CD4-positive, alpha-beta T cell treated with Interleukin-12 subunit alpha and Interleukin-12 subunit beta, for 1 hour (primary cell): ENCODE data around the gene CDC42EP1.
"Not testable (repeated sequence)": the region's sequence is repeated elsewhere in the genome, so short reads cannot be mapped to it uniquely, and the experiment has no call there.

Experiments
- DNase-seq: peaks from one replicate; pipeline ENCODE4 v3.0.0-alpha.2; 2020

CDC42EP1 gene

DNA sequence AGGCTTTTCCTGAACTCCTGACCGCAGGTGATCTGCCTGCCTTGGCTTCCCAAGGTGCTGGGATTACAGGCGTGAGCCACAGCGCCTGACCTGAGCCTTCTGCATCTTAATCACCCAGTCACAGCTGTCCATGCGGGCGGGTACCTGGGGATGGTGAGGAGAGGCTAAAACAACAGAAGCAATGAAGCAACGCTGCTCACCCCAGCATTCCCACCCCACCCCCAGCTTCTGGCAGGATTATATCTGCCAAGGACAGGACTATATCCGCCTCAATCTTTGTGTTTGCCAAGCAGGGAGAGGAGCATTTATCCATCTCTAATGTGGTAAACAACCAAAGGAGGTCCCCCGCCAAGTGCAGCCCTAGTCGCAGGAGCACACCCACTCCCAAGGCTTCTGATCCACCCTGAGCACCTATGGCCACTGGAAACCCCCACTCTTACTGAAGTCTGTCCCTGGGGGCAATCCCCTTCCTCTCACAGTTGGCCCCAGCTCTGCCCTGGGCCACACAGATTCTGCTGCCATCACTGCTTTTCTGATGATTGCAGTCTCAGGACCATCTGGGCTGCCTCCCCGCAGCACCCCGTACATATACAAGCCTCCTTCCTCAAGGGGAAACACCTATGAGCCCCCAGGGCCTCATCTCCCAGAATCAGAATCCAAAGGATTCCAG, 28.4 kb downstream of the CDC42EP1 start:
- no peak for DNase-seq

- no peak for DNase-seq
These were observed 29.4 kb downstream of the CDC42EP1 start for GRCh38 chr22:37589636-37590035.

DNA sequence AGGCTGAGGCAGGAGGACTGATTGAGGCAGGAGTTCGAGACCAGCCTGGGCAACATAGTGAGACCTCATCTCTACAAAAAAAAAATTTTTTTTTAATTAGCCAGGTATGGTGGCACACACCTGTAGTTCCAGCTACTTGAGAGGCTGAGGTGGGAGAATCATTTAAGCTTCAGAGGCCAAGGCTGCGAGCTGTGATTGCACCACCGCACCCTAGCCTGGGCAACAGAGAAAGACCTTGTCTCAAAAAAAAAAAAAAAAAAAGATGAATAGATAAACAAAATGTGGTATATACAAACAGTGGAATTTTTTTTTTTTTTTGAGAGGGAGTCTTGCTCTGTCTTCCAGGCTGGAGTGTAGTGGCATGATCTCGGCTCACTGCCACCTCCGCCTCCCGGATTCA, 30.8 kb downstream of the CDC42EP1 start:
- DNase-seq = not testable (repeated sequence)

GRCh38 chr22:37591823-37592404, 31.6 kb downstream of the CDC42EP1 start:
- DNase-seq = no peak

GRCh38 chr22:37594237-37594636, 34.0 kb downstream of the CDC42EP1 start:
- no peak for DNase-seq

DNA sequence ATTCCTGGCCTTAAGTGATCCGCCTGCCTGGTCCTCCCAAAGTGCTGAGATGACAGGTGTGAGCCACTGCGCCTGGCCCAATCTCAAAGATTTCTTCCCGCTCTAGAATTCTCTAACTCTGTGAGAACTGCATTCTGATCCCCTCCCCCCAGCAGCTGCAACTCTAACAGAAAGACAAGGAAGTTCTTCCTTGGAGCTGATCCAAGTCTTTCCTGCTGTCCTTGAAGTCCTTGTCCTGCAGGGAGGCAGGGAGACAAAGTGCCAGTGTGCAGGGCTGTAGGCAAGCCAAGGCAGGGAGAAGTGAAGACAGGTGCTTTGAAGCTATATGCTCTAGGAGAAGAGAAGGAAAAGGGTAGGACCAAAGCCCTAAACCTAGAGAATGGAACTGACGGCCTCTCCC, 38.9 kb downstream of the CDC42EP1 start:
- no peak for DNase-seq

- no peak for DNase-seq
These were observed 40.9 kb downstream of the CDC42EP1 start for GRCh38 chr22:37601203-37601539.

DNA sequence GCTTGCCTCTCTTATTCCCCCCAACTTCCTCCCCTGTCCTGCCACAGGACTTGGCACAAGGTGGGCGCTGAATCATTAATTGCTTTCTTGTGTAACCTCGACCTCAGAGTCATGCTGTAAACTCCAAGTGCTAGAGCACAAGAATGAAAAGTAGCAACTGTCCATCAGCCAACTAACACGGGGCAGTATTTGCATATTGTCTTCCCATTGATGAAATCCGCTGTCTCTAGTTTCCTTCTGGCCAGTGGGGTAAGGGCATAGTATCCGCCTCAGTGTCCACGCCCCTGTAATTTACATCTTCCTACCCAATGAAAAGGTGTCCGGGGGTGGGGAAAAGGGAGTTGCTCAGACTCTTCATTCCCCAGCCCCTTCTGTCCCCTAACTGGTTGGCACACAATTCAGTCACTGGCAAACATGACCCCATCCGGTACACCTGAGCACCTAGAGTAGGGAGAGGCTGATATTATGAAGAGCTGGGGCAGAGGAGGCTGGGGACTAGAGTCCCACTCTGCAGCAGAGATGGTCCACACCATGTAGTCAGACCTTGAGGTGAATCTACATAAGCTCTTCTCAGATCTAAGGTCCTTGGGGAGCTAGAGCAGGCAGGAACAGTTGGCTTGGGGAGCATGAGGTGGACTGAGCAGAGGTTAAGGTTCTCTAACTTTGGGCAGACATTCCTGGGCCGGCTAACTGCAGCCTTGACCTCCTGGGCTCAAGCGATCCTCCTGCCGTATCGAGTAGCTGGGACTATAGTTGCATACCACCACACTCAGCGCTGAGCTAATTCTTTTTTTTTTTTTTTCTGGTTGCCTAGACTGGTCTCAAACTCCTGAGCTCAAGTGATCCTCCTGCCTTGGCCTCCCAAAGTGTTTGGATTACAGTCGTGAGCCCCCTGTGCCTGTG, 41.5 kb downstream of the CDC42EP1 start:
- no peak for DNase-seq

DNA sequence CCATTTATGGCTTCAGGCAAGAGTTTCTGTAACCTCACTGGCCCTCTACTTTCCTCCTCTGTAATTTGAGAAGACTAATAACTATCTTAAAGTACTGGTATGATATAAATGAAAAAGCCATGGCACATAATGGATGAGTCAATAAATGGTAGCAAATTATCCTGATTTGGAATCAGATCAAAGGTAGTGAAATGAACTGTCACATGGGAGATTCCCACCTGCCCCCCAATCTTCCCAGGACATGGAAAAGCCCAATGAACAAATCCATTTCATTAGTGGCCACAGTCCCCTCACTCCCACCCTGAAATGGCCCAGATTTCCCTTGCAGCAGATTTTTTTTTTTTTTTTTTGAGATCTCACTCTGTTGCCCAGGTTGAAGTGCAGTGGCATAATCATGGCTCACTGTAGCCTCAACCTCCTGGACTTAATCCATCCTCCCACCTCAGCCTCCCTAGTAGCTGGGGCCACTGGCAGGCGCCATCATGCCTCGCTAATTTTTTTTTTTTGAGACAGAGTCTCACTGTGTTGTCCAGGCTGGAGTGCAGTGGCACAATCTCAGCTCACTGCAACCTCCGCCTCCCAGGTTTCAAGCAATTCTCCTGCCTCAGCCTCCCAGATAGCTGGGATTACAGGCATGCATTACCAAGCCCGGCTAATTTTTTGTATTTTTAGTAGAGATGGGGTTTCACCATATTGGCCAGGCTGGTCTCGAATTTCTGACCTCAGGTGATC, 42.4 kb downstream of the CDC42EP1 start:
- not testable (repeated sequence) for DNase-seq

- DNase-seq = no peak
These were observed 43.8 kb downstream of the CDC42EP1 start for GRCh38 chr22:37604074-37604473.

DNA sequence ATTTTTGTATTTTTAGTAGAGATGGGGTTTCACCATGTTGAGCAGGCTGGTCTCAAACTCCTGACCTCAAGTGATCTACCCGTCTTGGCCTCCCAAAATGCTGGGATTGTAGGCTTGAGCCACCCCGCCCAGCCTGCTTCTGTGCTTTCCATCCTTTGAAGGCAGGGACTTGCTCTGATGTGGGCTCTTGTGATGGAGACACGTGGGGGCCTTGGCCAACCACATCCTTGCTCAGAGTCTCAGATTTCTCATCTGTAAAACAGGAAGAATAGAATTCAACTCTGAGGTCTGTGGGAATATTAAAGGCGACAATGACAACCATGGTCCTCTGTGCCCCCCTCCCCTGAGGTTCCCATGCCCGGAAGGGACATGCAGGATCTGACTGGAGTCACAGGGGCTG, 44.6 kb downstream of the CDC42EP1 start:
- peak; percentile 71 for DNase-seq

DNA sequence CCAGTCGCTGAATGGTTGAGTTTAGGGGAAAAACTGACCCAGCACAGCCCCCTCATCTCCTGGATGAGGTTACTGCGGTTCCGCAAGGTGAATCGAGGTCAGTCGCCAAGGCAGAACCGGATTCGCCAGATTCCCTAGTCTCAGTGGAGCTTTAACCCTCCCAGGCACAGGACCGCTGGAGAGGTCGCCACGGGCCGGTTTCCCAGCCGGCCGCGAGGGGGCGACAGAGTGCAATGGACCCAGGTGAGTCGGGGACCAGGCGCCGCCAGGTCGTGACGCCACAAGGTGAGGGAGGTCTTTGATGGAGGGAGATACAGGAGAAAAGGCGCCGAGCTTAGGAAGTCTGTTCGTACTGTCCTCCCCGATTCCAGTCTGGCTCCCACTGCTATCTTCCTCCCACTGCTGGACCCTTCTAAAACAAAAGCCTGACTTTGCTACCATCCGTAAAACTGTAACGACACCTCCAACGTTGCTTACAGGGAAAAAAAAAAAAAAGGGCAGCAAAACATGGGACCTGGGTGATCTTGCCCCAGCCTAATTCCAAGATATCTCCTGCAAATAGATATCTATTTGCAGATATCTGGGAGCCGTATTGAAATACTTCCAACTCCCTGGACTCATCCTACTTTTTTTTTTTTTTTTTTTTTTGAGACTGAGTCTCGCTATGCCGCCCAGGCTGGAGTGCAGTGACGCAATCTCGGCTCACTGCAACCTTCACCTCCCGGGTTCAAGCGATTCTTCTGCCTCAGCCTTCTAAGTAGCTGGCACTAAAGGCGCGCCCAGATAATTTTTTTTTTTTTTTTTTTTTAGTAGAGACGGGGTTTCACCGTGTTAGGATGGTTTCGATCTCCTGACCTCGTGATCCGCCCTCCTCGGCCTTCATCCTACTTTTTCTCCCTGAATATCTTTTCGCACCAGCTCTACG, 47.0 kb downstream of the CDC42EP1 start:
- DNase-seq = peak; percentile 91

GRCh38 chr22:37607935-37608476, 47.7 kb downstream of the CDC42EP1 start:
- DNase-seq = no peak

DNA sequence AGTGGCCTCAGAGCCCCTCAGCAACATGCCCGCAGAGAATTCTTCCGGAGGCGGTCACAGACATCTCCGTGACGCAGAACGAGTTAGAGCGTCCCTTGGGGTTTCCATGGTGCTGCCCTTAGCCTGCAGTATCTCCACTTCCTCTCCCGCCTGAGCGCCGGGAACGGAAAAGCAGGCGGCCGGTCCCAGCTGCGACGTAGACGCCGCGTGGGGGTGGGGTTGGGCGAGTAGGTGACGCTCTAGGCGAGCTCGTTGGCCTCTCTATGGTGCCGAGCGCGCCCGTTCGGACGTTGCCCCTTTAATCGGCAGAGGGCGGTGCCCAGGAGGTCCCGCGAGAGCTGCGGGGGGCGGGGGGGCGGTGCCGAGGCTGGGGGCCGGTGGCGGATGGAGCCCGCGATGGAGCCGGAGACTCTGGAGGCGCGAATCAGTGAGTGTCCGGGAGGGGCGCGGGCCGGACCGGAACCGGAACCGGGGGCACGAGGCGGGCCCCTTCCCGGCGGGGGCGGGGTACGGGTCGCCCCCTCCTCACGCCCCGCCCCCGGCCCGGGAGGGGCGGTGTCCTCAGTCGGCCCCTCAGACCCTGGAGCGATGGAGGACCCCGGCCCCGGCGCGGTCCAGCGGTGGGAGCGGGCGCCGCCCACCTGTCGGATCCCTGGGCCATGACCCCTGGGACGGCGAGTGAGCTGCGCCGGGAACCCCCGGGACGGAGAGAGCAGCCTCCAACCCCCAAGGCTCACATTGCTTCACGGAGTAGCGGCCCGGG, 48.4 kb downstream of the CDC42EP1 start, which contains the start of gene GGA1:
Gene GGA1, plus strand, starts transcription at position 358 of the 763 bp plus-strand sequence. Its CDS starts 27 bp downstream, at position 385.
- DNase-seq = peak; percentile 97

GRCh38 chr22:37609240-37610152, 49.2 kb downstream of the CDC42EP1 start:
- DNase-seq = peak; percentile 21

- DNase-seq = not testable (repeated sequence)
These were observed 49.8 kb downstream of the CDC42EP1 start for GRCh38 chr22:37610153-37610475.

DNA sequence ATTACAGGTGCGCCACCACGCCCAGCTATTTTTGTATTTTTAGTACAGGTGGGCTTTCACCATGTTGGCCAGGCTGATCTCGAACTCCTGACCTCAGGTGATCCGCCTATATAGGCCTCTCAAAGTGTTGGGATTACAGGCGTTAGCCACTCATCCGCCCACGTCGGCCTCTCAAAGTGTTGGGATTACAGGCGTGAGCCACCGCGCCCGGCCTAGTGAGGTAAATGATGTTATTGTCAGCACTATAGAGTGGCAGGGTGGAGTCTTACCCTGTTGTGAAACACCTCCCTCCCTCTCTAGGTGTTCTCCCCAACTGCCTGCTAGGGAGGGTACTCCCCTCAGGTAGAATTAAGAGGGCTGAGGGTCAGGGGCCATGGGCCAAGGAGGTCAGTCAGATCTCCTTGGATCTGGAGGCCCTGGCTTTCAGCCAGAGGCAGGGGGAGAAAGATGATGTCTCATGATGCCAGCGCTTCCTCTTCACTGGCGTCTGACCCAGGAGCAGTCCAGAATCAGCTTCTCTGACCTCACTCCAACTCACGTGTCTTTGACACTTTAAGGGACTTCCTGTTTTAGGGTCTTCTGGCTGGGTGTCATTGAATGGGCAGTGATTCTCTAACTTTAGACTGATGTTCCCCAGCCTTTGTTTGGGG, 50.3 kb downstream of the CDC42EP1 start:
- DNase-seq = no peak

DNA sequence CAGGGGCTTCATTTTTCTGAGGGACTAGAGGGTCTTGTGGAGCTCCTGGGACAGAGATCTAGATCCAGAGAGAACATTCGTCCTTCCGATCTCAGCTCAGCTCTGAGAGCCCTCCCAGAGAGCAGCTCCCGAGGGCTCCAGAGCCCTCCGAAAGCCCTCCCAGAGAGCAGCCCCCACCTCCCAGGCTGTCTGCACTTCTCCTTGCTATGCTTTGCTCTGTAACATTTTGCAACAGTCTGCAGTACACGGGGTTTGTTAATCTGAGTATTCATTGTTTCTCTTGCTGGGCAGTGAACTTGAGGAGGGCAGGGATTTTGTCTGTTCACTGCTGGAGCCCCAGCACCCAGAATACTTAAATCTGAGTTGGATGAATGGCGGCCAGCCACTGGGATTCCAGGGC, 50.9 kb downstream of the CDC42EP1 start:
- no peak for DNase-seq
